ENCODE measurements around the gene SMPD3. TPM values are rescaled to one million over a fixed set of nuclear protein-coding genes. Genes with fewer than 3 reads are reported as not detected.

Gene SMPD3
- total and polyA plus RNA-seq, 9 of the 15 experiments (the other 6 are each of a cell fraction or from before 2014, with no cell fraction given) = 0.03 to 1.2 (median 0.18) TPM

- TF ChIP-seq CREB3 (tag; conservative IDR thresholded peaks at IDR 0.05; ENCODE audit: low read depth) (no peak), ZNF740 (CRISPR knock-in tag; IDR thresholded peaks at IDR 0.05) (peak; percentile 31; the same call in 1 of the 2 replicates), ZNF740 (tag; IDR thresholded peaks at IDR 0.05) (no peak), POLR2G (IDR thresholded peaks at IDR 0.05; ENCODE audit: low read depth, low read length) (peak; percentile 59; the same call in 1 of the 2 replicates), FOSL1 (tag; conservative IDR thresholded peaks at IDR 0.05) (no peak)
- peaks cover 0 to 16% of the 10 kb centered on the region in 2 experiments; a peak in 3 of 5 replicates for H3K27me3 ChIP-seq (ENCODE audit: control insufficient read depth in 2 of 2, insufficient read depth in 2 of 2, low read length in 2 of 2)
- FAIRE-seq = no peak
- peaks cover 11% of the 10 kb centered on the region for H4K20me1 ChIP-seq (replicated peaks; ENCODE audit: control insufficient read depth, insufficient read depth, low read length)
- no peak overlapping the region for H3K9ac ChIP-seq (ENCODE audit: insufficient read depth in 1 of 2, low read depth in 2 of 2, low read length in 2 of 2)
- WGBS (ENCODE audit: insufficient coverage, low coverage, missing lambda C conversion rate) = 49% methylated on average over 14 of the region's 18 CpGs
- H3K4me2 ChIP-seq (ENCODE audit: insufficient read depth, low read length) = no peak overlapping the region
- DNase-seq (ENCODE audit: extremely low read depth in 1 of 4, low spot score in 3 of 4) = no peak
- H2AFZ ChIP-seq (ENCODE audit: low read depth, low read length) = no peak overlapping the region
- ChIA-PET POLR2A (interaction anchor here (1.2 to 1.5 kb wide), 2 partner anchors 9 to 16 kb away, joined by 4 read pairs; no protein-coding TSS in a partner anchor), CTCF (ENCODE audit: low intra/inter-chr PET ratio) (no interaction called here)
- no peaks in the 10 kb centered on the region for H3K79me2 ChIP-seq (ENCODE audit: control insufficient read depth, insufficient read depth, low read length)
- H3K9me1 ChIP-seq (ENCODE audit: control insufficient read depth, insufficient read depth, low read length) = no peaks in the 10 kb centered on the region
- H3K4me3 ChIP-seq = no peak overlapping the region
- intact Hi-C loops (cut with micrococcal nuclease) = no loop called here
- no TSS peak for BruUV-seq (replicated peaks)
- ATAC-seq = no peak
- peaks cover 2% of the 10 kb centered on the region; the same call in 1 of the 3 replicates for H3K36me3 ChIP-seq (ENCODE audit: control insufficient read depth, insufficient read depth, low read length)
- in situ Hi-C loops (cut with MboI) = no loop called here
- no peaks in the 10 kb centered on the region for H3K9me3 ChIP-seq (replicated peaks; ENCODE audit: control insufficient read depth, insufficient read depth, low read depth, low read length)
- H3K4me1 ChIP-seq (replicated peaks in 1 of 2; ENCODE audit: control insufficient read depth in 2 of 2, insufficient read depth in 2 of 2, low read length in 2 of 2) = peaks cover 9 to 57% of the 10 kb centered on the region in 2 experiments; a peak in 3 of 5 replicates
- H3K27ac ChIP-seq (ENCODE audit: extremely low read depth, low read depth, low read length) = no peak overlapping the region
These were observed 85.2 kb downstream of the SMPD3 start for GRCh38 chr16:68362947-68363657.
